ENCODE measurements around the gene LRRC17.
"Not testable (repeated sequence)": the region's sequence is repeated elsewhere in the genome, so short reads cannot be mapped to it uniquely, and the experiment has no call there.

LRRC17 gene

GRCh38 chr7:102897856-102898531 is 14.8 kb upstream of the LRRC17 start:
- no peak for DNase-seq

- no peak for DNase-seq
Measured at GRCh38 chr7:102898532-102898859, 14.3 kb upstream of the LRRC17 start.

GRCh38 chr7:102902052-102902451 is 10.7 kb upstream of the LRRC17 start:
- DNase-seq: not testable (repeated sequence)

GRCh38 chr7:102903576-102903975 is 9.2 kb upstream of the LRRC17 start:
- not testable (repeated sequence) for DNase-seq

- no peak for DNase-seq
Measured at GRCh38 chr7:102908676-102909075, 4.1 kb upstream of the LRRC17 start.

- no peak for DNase-seq
Measured at GRCh38 chr7:102913826-102914225, 1.0 kb downstream of the LRRC17 start.

- no peak for DNase-seq
Measured at GRCh38 chr7:102914585-102914984, 1.8 kb downstream of the LRRC17 start.

- DNase-seq: no peak
Measured at GRCh38 chr7:102916426-102916825, 3.6 kb downstream of the LRRC17 start.

GRCh38 chr7:102916881-102917280 is 4.1 kb downstream of the LRRC17 start:
- DNase-seq: no peak

GRCh38 chr7:102917436-102918353 is 4.9 kb downstream of the LRRC17 start:
- no peak for DNase-seq

GRCh38 chr7:102918845-102919244 is 6.0 kb downstream of the LRRC17 start:
- no peak for DNase-seq

- no peak for DNase-seq
Measured at GRCh38 chr7:102925976-102926782, 13.4 kb downstream of the LRRC17 start.

- no peak for DNase-seq
Measured at GRCh38 chr7:102926783-102927140, 14.0 kb downstream of the LRRC17 start.

GRCh38 chr7:102927312-102927933 is 14.6 kb downstream of the LRRC17 start:
- no peak for DNase-seq

- no peak for DNase-seq
Measured at GRCh38 chr7:102931757-102932156, 19.0 kb downstream of the LRRC17 start.

- DNase-seq: no peak
Measured at GRCh38 chr7:102933763-102934162, 21.0 kb downstream of the LRRC17 start.

GRCh38 chr7:102934239-102934638 is 21.4 kb downstream of the LRRC17 start:
- no peak for DNase-seq

- DNase-seq: no peak
Measured at GRCh38 chr7:102934701-102935100, 21.9 kb downstream of the LRRC17 start.

GRCh38 chr7:102935450-102936115 is 22.8 kb downstream of the LRRC17 start:
- DNase-seq: no peak

- no peak for DNase-seq
Measured at GRCh38 chr7:102938679-102939078, 25.9 kb downstream of the LRRC17 start.

- no peak for DNase-seq
Measured at GRCh38 chr7:102942181-102942866, 29.5 kb downstream of the LRRC17 start.

- no peak for DNase-seq
Measured at GRCh38 chr7:102942868-102943267, 30.1 kb downstream of the LRRC17 start.
